ENCODE data around the gene SLC37A4. TPM values are rescaled to one million over a fixed set of nuclear protein-coding genes. Genes with fewer than 3 reads are reported as not detected.
"Not testable (repeated sequence)": the region's sequence is repeated elsewhere in the genome, so short reads cannot be mapped to it uniquely, and the experiment has no call there.

The SLC37A4 gene
- polyA plus RNA-seq, 1 donor (not counting 4 experiments of a cell fraction or from before 2014, with no cell fraction given) = 20.2 TPM

DNA sequence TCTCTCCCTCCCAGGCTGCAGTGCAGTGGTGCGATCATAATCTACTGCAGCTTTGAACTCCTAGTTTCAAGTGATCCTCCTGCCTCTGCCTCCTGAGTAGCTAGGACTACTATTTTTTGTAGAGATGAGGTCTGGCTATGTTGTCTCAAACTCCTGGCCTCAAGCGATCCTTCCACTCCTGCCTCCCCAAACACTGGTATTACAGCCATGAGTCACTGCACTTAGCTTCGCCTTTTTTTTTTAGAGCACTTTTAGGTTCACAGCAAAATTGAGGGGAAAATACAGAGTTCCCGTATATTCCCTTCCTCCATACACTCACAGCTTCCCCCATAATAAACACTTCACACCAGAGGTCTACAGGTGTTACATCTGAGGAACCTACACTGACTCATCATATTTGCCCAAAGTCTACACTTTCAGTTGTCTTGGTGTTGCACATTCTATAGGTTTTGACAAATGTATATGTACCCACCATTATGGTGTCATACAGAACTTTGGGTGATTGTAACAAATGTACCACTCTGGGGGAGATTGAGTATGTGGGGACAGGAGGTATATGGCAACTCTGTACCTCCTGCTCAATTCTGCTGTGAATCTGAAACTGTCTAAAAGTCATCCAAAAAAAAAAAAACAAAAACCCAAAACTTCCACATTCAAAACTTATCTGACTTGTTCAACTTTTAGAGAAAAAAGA, 11.3 kb upstream of the SLC37A4 start:
- Histone ChIP-seq H3K4me2 (ENCODE audit: control insufficient read depth, extremely low read depth, insufficient read depth, low read depth, low read length) (no peak overlapping the region), H3K4me1 (ENCODE audit: control insufficient read depth, extremely low read depth, insufficient read depth, low read length) (no peaks in the 10 kb centered on the region), H3K9ac (ENCODE audit: control insufficient read depth, extremely low read depth, insufficient read depth, low read length) (no peak overlapping the region), H3K9me3 (ENCODE audit: control insufficient read depth, low read depth, low read length) (no peaks in the 10 kb centered on the region), H3K4me3 (ENCODE audit: control insufficient read depth in 2 of 3, extremely low read depth in 1 of 3, insufficient read depth in 2 of 3, low read depth in 1 of 3, low read length in 3 of 3) (no peak overlapping the region), H3K79me2 (ENCODE audit: control insufficient read depth, insufficient read depth, low read length) (no peaks in the 10 kb centered on the region), H2AFZ (ENCODE audit: control insufficient read depth, low read length) (no peak overlapping the region), H3K9me1 (ENCODE audit: control insufficient read depth, extremely low read depth, insufficient read depth, low read length) (no peaks in the 10 kb centered on the region), H3K27me3 (ENCODE audit: control insufficient read depth, extremely low read depth, insufficient read depth, low read length) (no peaks in the 10 kb centered on the region), H3K27ac (ENCODE audit: control insufficient read depth, insufficient read depth, low read length) (no peak overlapping the region), H4K20me1 (ENCODE audit: control insufficient read depth, extremely low read depth, insufficient read depth, low read length) (no peaks in the 10 kb centered on the region), H3K36me3 (ENCODE audit: control insufficient read depth in 2 of 2, extremely low read depth in 1 of 2, insufficient read depth in 2 of 2, low read length in 2 of 2) (peaks cover 9 to 23% of the 10 kb centered on the region in 2 experiments)
- TF ChIP-seq EZH2 (IDR thresholded peaks at IDR 0.05; ENCODE audit: low read length) = no peak
- TF ChIP-seq, protein P1, sequence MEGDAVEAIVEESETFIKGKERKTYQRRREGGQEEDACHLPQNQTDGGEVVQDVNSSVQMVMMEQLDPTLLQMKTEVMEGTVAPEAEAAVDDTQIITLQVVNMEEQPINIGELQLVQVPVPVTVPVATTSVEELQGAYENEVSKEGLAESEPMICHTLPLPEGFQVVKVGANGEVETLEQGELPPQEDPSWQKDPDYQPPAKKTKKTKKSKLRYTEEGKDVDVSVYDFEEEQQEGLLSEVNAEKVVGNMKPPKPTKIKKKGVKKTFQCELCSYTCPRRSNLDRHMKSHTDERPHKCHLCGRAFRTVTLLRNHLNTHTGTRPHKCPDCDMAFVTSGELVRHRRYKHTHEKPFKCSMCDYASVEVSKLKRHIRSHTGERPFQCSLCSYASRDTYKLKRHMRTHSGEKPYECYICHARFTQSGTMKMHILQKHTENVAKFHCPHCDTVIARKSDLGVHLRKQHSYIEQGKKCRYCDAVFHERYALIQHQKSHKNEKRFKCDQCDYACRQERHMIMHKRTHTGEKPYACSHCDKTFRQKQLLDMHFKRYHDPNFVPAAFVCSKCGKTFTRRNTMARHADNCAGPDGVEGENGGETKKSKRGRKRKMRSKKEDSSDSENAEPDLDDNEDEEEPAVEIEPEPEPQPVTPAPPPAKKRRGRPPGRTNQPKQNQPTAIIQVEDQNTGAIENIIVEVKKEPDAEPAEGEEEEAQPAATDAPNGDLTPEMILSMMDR (optimal IDR thresholded peaks at IDR 0.05 in 1 of 3, IDR thresholded peaks at IDR 0.05 in 1 of 3, conservative IDR thresholded peaks at IDR 0.05 in 1 of 3; ENCODE audit: extremely low read depth in 1 of 3, insufficient read depth in 2 of 3, low read length in 3 of 3) = no peak
- DNase-seq (ENCODE audit: low read depth, low spot score) = no peak
- dilution Hi-C loops (cut with MboI; ENCODE audit: extremely low pct_ligation_motif_present, low sequenced_read_pairs) = no loop called here
- peak; percentile 9 for FAIRE-seq

DNA sequence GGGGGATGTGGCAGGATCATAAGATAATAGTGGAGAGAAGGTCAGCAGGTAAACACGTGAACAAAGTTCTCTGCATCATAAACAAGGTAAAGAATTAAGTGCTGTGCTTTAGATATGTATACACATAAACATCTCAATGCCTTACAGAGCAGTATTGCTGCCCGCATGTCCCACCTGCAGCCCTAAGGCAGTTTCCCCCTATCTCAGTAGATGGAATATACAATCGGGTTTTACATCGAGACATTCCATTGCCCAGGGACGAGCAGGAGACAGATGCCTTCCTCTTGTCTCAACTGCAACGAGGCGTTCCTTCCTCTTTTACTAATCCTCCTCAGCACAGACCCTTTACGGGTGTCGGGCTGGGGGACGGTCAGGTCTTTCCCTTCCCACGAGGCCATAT, 8.8 kb upstream of the SLC37A4 start:
- not testable (repeated sequence) for FAIRE-seq; H3K9ac ChIP-seq (ENCODE audit: control insufficient read depth, extremely low read depth, insufficient read depth, low read length)

DNA sequence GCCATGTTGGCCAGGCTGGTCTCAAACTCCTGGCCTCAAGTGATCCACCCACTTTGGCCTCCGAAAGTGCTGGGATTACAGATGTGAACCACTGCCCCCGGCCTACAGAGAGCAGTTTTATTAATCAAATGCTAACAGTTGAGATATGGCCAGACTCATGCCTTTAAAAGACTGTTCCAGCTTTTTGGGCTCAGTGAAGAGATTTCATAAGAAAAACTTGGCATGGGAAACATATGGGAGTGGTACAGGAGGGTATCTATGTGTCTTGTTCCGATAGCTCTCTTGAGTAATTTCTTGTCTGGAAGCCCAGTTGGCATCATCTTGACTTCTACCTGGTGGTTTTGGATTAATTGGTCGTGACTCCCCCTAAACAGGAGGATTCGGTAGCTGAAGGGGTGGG, 8.2 kb upstream of the SLC37A4 start:
- FAIRE-seq (no peak), DNase-seq (ENCODE audit: low read depth, low spot score) (no peak)
- H3K4me1 ChIP-seq (ENCODE audit: control insufficient read depth, extremely low read depth, insufficient read depth, low read length) = no peaks in the 10 kb centered on the region
- H3K9ac ChIP-seq (ENCODE audit: control insufficient read depth, extremely low read depth, insufficient read depth, low read length) = no peak overlapping the region
- H4K20me1 ChIP-seq (ENCODE audit: control insufficient read depth, extremely low read depth, insufficient read depth, low read length) = no peaks in the 10 kb centered on the region
- no peaks in the 10 kb centered on the region for H3K9me1 ChIP-seq (ENCODE audit: control insufficient read depth, extremely low read depth, insufficient read depth, low read length)
- H3K36me3 ChIP-seq (ENCODE audit: control insufficient read depth in 2 of 2, extremely low read depth in 1 of 2, insufficient read depth in 2 of 2, low read length in 2 of 2) = no peaks in the 10 kb centered on the region
- dilution Hi-C loops (cut with MboI; ENCODE audit: extremely low pct_ligation_motif_present, low sequenced_read_pairs) = no loop called here
- no peak overlapping the region for H3K4me3 ChIP-seq (ENCODE audit: control insufficient read depth in 2 of 3, extremely low read depth in 1 of 3, insufficient read depth in 2 of 3, low read depth in 1 of 3, low read length in 3 of 3)
- TF ChIP-seq, protein P1 (optimal IDR thresholded peaks at IDR 0.05 in 1 of 3, IDR thresholded peaks at IDR 0.05 in 1 of 3, conservative IDR thresholded peaks at IDR 0.05 in 1 of 3; ENCODE audit: extremely low read depth in 1 of 3, insufficient read depth in 2 of 3, low read length in 3 of 3) = no peak
- TF ChIP-seq EZH2 (IDR thresholded peaks at IDR 0.05; ENCODE audit: low read length) = no peak
- no peaks in the 10 kb centered on the region for H3K9me3 ChIP-seq (ENCODE audit: control insufficient read depth, low read depth, low read length)
- no peak overlapping the region for H3K27ac ChIP-seq (ENCODE audit: control insufficient read depth, insufficient read depth, low read length)
- H3K27me3 ChIP-seq (ENCODE audit: control insufficient read depth, extremely low read depth, insufficient read depth, low read length) = no peaks in the 10 kb centered on the region
- H3K79me2 ChIP-seq (ENCODE audit: control insufficient read depth, insufficient read depth, low read length) = no peaks in the 10 kb centered on the region
- no peak overlapping the region for H2AFZ ChIP-seq (ENCODE audit: control insufficient read depth, low read length)
- no peak overlapping the region for H3K4me2 ChIP-seq (ENCODE audit: control insufficient read depth, extremely low read depth, insufficient read depth, low read depth, low read length)

More for the DNA sequence above, 8.8 kb upstream of the SLC37A4 start:
- H4K20me1 ChIP-seq (ENCODE audit: control insufficient read depth, extremely low read depth, insufficient read depth, low read length); H3K36me3 ChIP-seq (ENCODE audit: control insufficient read depth in 2 of 2, extremely low read depth in 1 of 2, insufficient read depth in 2 of 2, low read length in 2 of 2); H3K4me3 ChIP-seq (ENCODE audit: control insufficient read depth in 2 of 3, extremely low read depth in 1 of 3, insufficient read depth in 2 of 3, low read depth in 1 of 3, low read length in 3 of 3); dilution Hi-C loops (cut with MboI; ENCODE audit: extremely low pct_ligation_motif_present, low sequenced_read_pairs); H3K4me2 ChIP-seq (ENCODE audit: control insufficient read depth, extremely low read depth, insufficient read depth, low read depth, low read length); H3K27ac ChIP-seq (ENCODE audit: control insufficient read depth, insufficient read depth, low read length); H3K79me2 ChIP-seq (ENCODE audit: control insufficient read depth, insufficient read depth, low read length); DNase-seq (ENCODE audit: low read depth, low spot score); H3K27me3 ChIP-seq (ENCODE audit: control insufficient read depth, extremely low read depth, insufficient read depth, low read length); H2AFZ ChIP-seq (ENCODE audit: control insufficient read depth, low read length); H3K4me1 ChIP-seq (ENCODE audit: control insufficient read depth, extremely low read depth, insufficient read depth, low read length); H3K9me1 ChIP-seq (ENCODE audit: control insufficient read depth, extremely low read depth, insufficient read depth, low read length); H3K9me3 ChIP-seq (ENCODE audit: control insufficient read depth, low read depth, low read length): not testable (repeated sequence)
